Fibroblast of lung (primary cell): Measurements from ENCODE around the gene FUNDC1.

Experiments
- CTCF ChIP-seq, 2 donors: IDR thresholded peaks in 1 of 2; conservative IDR thresholded peaks in 1 of 2; 1 replicate in 1 of 2; 2 replicates in 1 of 2; pipeline ENCODE4 v1.5.1; 2011 to 2012; ENCODE audit warnings: low read length in 2 of 2, control low read depth in 1 of 2, inconsistent platforms in 1 of 2, low read depth in 1 of 2, mild to moderate bottlenecking in 1 of 2
- EZH2 ChIP-seq: IDR thresholded peaks from 2 replicates; pipeline ENCODE4 v1.5.1; 2012; ENCODE audit warnings: low read length, control low read depth, mild to moderate bottlenecking; ENCODE audit errors: missing control alignments

- no peak for TF ChIP-seq CTCF (conservative IDR thresholded peaks at IDR 0.05 in 1 of 2, IDR thresholded peaks at IDR 0.05 in 1 of 2; ENCODE audit: low read depth in 1 of 2, low read length in 2 of 2)
- TF ChIP-seq EZH2: no peak
Measured at GRCh38 chrX:44536198-44536597, 6.5 kb downstream of the FUNDC1 start.
